ENCODE measurements around the gene HSPB3.

- TF ChIP-seq, protein P1, sequence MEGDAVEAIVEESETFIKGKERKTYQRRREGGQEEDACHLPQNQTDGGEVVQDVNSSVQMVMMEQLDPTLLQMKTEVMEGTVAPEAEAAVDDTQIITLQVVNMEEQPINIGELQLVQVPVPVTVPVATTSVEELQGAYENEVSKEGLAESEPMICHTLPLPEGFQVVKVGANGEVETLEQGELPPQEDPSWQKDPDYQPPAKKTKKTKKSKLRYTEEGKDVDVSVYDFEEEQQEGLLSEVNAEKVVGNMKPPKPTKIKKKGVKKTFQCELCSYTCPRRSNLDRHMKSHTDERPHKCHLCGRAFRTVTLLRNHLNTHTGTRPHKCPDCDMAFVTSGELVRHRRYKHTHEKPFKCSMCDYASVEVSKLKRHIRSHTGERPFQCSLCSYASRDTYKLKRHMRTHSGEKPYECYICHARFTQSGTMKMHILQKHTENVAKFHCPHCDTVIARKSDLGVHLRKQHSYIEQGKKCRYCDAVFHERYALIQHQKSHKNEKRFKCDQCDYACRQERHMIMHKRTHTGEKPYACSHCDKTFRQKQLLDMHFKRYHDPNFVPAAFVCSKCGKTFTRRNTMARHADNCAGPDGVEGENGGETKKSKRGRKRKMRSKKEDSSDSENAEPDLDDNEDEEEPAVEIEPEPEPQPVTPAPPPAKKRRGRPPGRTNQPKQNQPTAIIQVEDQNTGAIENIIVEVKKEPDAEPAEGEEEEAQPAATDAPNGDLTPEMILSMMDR (IDR thresholded peaks at IDR 0.05), result no peak
- no peak for TF ChIP-seq POLR2A (IDR thresholded peaks at IDR 0.05)
- TF ChIP-seq EP300 (IDR thresholded peaks at IDR 0.05), result no peak
Observed at GRCh38 chr5:54411176-54411575, 44.3 kb upstream of the HSPB3 start.

Data from ovary (tissue), 3 donors.